Measurements from ENCODE around the gene BRAP.
"Not testable (repeated sequence)": the region's sequence is repeated elsewhere in the genome, so short reads cannot be mapped to it uniquely, and the experiment has no call there.

Gene BRAP

GRCh38 chr12:111656016-111656415 is 29.7 kb downstream of the BRAP start:
- H3K4me1 ChIP-seq (ENCODE audit: insufficient read depth, low read length): no peaks in the 10 kb centered on the region
- no peak overlapping the region for H3K4me3 ChIP-seq (ENCODE audit: low read length)
- H3K36me3 ChIP-seq (ENCODE audit: insufficient read depth, low read length): peaks cover 60% of the 10 kb centered on the region
- H3K9me3 ChIP-seq (ENCODE audit: low read length): no peaks in the 10 kb centered on the region
- no peak overlapping the region for H2AFZ ChIP-seq (ENCODE audit: low read depth, low read length)
- H3K27me3 ChIP-seq (ENCODE audit: insufficient read depth, low read length): no peaks in the 10 kb centered on the region

- H3K9me3 ChIP-seq (ENCODE audit: low read length): no peaks in the 10 kb centered on the region
- no peaks in the 10 kb centered on the region for H3K4me1 ChIP-seq (ENCODE audit: insufficient read depth, low read length)
- H3K4me3 ChIP-seq (ENCODE audit: low read length): no peak overlapping the region
- H3K27me3 ChIP-seq (ENCODE audit: insufficient read depth, low read length): no peaks in the 10 kb centered on the region
- no peak overlapping the region for H2AFZ ChIP-seq (ENCODE audit: low read depth, low read length)
- H3K36me3 ChIP-seq (ENCODE audit: insufficient read depth, low read length): peaks cover 63% of the 10 kb centered on the region
Measured at GRCh38 chr12:111655356-111655755, 30.4 kb downstream of the BRAP start.

- Histone ChIP-seq H3K4me1 (ENCODE audit: insufficient read depth, low read length) (no peaks in the 10 kb centered on the region), H3K9me3 (ENCODE audit: low read length) (no peaks in the 10 kb centered on the region), H3K36me3 (ENCODE audit: insufficient read depth, low read length) (peaks cover 56% of the 10 kb centered on the region), H3K4me3 (ENCODE audit: low read length) (no peak overlapping the region), H2AFZ (ENCODE audit: low read depth, low read length) (no peak overlapping the region), H3K27me3 (ENCODE audit: insufficient read depth, low read length) (no peaks in the 10 kb centered on the region)
Measured at GRCh38 chr12:111653596-111653995, 32.2 kb downstream of the BRAP start.

GRCh38 chr12:111652530-111652929 is 33.2 kb downstream of the BRAP start:
- peaks cover 57% of the 10 kb centered on the region for H3K36me3 ChIP-seq (ENCODE audit: insufficient read depth, low read length)
- not testable (repeated sequence) for H3K4me1 ChIP-seq (ENCODE audit: insufficient read depth, low read length); H3K27me3 ChIP-seq (ENCODE audit: insufficient read depth, low read length); H3K9me3 ChIP-seq (ENCODE audit: low read length); H3K4me3 ChIP-seq (ENCODE audit: low read length); H2AFZ ChIP-seq (ENCODE audit: low read depth, low read length)

- Histone ChIP-seq H3K4me1 (ENCODE audit: insufficient read depth, low read length) (no peaks in the 10 kb centered on the region), H3K4me3 (ENCODE audit: low read length) (no peak overlapping the region), H2AFZ (ENCODE audit: low read depth, low read length) (no peak overlapping the region), H3K9me3 (ENCODE audit: low read length) (no peaks in the 10 kb centered on the region), H3K27me3 (ENCODE audit: insufficient read depth, low read length) (no peaks in the 10 kb centered on the region), H3K36me3 (ENCODE audit: insufficient read depth, low read length) (peaks cover 61% of the 10 kb centered on the region)
Measured at GRCh38 chr12:111650912-111651311, 34.8 kb downstream of the BRAP start.

GRCh38 chr12:111645433-111645832 is 40.3 kb downstream of the BRAP start:
- Histone ChIP-seq H3K9me3 (ENCODE audit: low read length) (no peaks in the 10 kb centered on the region), H2AFZ (ENCODE audit: low read depth, low read length) (no peak overlapping the region), H3K4me1 (ENCODE audit: insufficient read depth, low read length) (peaks cover 11% of the 10 kb centered on the region), H3K27me3 (ENCODE audit: insufficient read depth, low read length) (no peaks in the 10 kb centered on the region), H3K4me3 (ENCODE audit: low read length) (no peak overlapping the region), H3K36me3 (ENCODE audit: insufficient read depth, low read length) (peaks cover 49% of the 10 kb centered on the region)

GRCh38 chr12:111643427-111643826 is 42.3 kb downstream of the BRAP start:
- no peak overlapping the region for H3K4me3 ChIP-seq (ENCODE audit: low read length)
- no peaks in the 10 kb centered on the region for H3K27me3 ChIP-seq (ENCODE audit: insufficient read depth, low read length)
- H3K4me1 ChIP-seq (ENCODE audit: insufficient read depth, low read length): peaks cover 11% of the 10 kb centered on the region
- H2AFZ ChIP-seq (ENCODE audit: low read depth, low read length): no peak overlapping the region
- no peaks in the 10 kb centered on the region for H3K9me3 ChIP-seq (ENCODE audit: low read length)
- H3K36me3 ChIP-seq (ENCODE audit: insufficient read depth, low read length): peaks cover 46% of the 10 kb centered on the region

- Histone ChIP-seq H2AFZ (ENCODE audit: low read depth, low read length) (no peak overlapping the region), H3K9me3 (ENCODE audit: low read length) (no peaks in the 10 kb centered on the region), H3K27me3 (ENCODE audit: insufficient read depth, low read length) (no peaks in the 10 kb centered on the region), H3K4me3 (ENCODE audit: low read length) (no peak overlapping the region), H3K36me3 (ENCODE audit: insufficient read depth, low read length) (peaks cover 47% of the 10 kb centered on the region), H3K4me1 (ENCODE audit: insufficient read depth, low read length) (peaks cover 11% of the 10 kb centered on the region)
Measured at GRCh38 chr12:111642681-111643426, 42.9 kb downstream of the BRAP start.

- Histone ChIP-seq H3K4me3 (ENCODE audit: low read length) (no peak overlapping the region), H2AFZ (ENCODE audit: low read depth, low read length) (no peak overlapping the region), H3K27me3 (ENCODE audit: insufficient read depth, low read length) (no peaks in the 10 kb centered on the region), H3K9me3 (ENCODE audit: low read length) (no peaks in the 10 kb centered on the region), H3K36me3 (ENCODE audit: insufficient read depth, low read length) (peaks cover 30% of the 10 kb centered on the region), H3K4me1 (ENCODE audit: insufficient read depth, low read length) (peaks cover 30% of the 10 kb centered on the region)
Measured at GRCh38 chr12:111640506-111640905, 45.2 kb downstream of the BRAP start.

- H3K36me3 ChIP-seq (ENCODE audit: insufficient read depth, low read length): peaks cover 16% of the 10 kb centered on the region
- H2AFZ ChIP-seq (ENCODE audit: low read depth, low read length): no peak overlapping the region
- no peaks in the 10 kb centered on the region for H3K9me3 ChIP-seq (ENCODE audit: low read length)
- H3K4me3 ChIP-seq (ENCODE audit: low read length): no peak overlapping the region
- peaks cover 35% of the 10 kb centered on the region for H3K4me1 ChIP-seq (ENCODE audit: insufficient read depth, low read length)
- H3K27me3 ChIP-seq (ENCODE audit: insufficient read depth, low read length): no peaks in the 10 kb centered on the region
Measured at GRCh38 chr12:111638556-111638955, 47.2 kb downstream of the BRAP start.

- Histone ChIP-seq H3K27me3 (ENCODE audit: insufficient read depth, low read length) (no peaks in the 10 kb centered on the region), H3K36me3 (ENCODE audit: insufficient read depth, low read length) (peaks cover 11% of the 10 kb centered on the region), H3K4me3 (ENCODE audit: low read length) (peak overlapping the region; percentile 27)
Measured at GRCh38 chr12:111636209-111636945, 49.4 kb downstream of the BRAP start.

GRCh38 chr12:111635524-111635923 is 50.2 kb downstream of the BRAP start:
- Histone ChIP-seq H2AFZ (ENCODE audit: low read depth, low read length) (peak overlapping the region; percentile 21), H3K36me3 (ENCODE audit: insufficient read depth, low read length) (peaks cover 9% of the 10 kb centered on the region), H3K9me3 (ENCODE audit: low read length) (no peaks in the 10 kb centered on the region), H3K4me3 (ENCODE audit: low read length) (peak overlapping the region; percentile 27), H3K27me3 (ENCODE audit: insufficient read depth, low read length) (no peaks in the 10 kb centered on the region), H3K4me1 (ENCODE audit: insufficient read depth, low read length) (peaks cover 24% of the 10 kb centered on the region)

More at GRCh38 chr12:111636209-111636945, 49.4 kb downstream of the BRAP start:
- Histone ChIP-seq H3K4me1 (ENCODE audit: insufficient read depth, low read length) (peaks cover 24% of the 10 kb centered on the region), H3K9me3 (ENCODE audit: low read length) (no peaks in the 10 kb centered on the region), H2AFZ (ENCODE audit: low read depth, low read length) (peak overlapping the region; percentile 21)

- Histone ChIP-seq H3K36me3 (ENCODE audit: insufficient read depth, low read length) (no peaks in the 10 kb centered on the region), H3K9me3 (ENCODE audit: low read length) (no peaks in the 10 kb centered on the region), H3K4me3 (ENCODE audit: low read length) (no peak overlapping the region), H3K27me3 (ENCODE audit: insufficient read depth, low read length) (no peaks in the 10 kb centered on the region), H3K4me1 (ENCODE audit: insufficient read depth, low read length) (peaks cover under 1% of the 10 kb centered on the region), H2AFZ (ENCODE audit: low read depth, low read length) (no peak overlapping the region)
Measured at GRCh38 chr12:111628505-111629260, 57.1 kb downstream of the BRAP start.

All from neuron (in vitro differentiated cells).